DOHH2 (cell line): ENCODE results near the gene NLGN2.

ENCODE experiments used
- H3F3A ChIP-seq: fragments of 200-600 bp; sonication (generic), shearing (Covaris generic); 2 replicates; pipeline ENCODE4 v1.6.0; 2016; ENCODE audit warnings: antibody characterized with exemption, mild to moderate bottlenecking; ENCODE audit not compliant: control insufficient read depth, insufficient read depth
- H3K27ac ChIP-seq: fragments of 200-600 bp; sonication (generic); 2 replicates; pipeline ENCODE4 v1.5.1; 2014; ENCODE audit warnings: low read depth, mild to moderate bottlenecking, low read length, moderate library complexity
- H3K27me3 ChIP-seq: fragments of 200-600 bp; sonication (generic); 2 replicates; pipeline ENCODE4 v1.6.1; 2014; ENCODE audit warnings: mild to moderate bottlenecking, low read length, mixed read lengths; ENCODE audit not compliant: control insufficient read depth
- H3K36me3 ChIP-seq: fragments of 200-600 bp; sonication (generic); 2 replicates; pipeline ENCODE4 v1.6.1; 2014; ENCODE audit warnings: mild to moderate bottlenecking, low read length, moderate library complexity, mixed read lengths; ENCODE audit not compliant: control insufficient read depth
- H3K4me1 ChIP-seq: fragments of 200-600 bp; sonication (generic); 2 replicates; pipeline ENCODE4 v1.6.1; 2014; ENCODE audit warnings: mild to moderate bottlenecking, low read length, mixed read lengths; ENCODE audit not compliant: control insufficient read depth
- H3K4me2 ChIP-seq: fragments of 200-600 bp; sonication (generic); 2 replicates; pipeline ENCODE4 v1.6.0; 2014; ENCODE audit warnings: mild to moderate bottlenecking, low read length, moderate library complexity
- H3K4me3 ChIP-seq: fragments of 200-600 bp; sonication (generic); 2 replicates; pipeline ENCODE4 v1.5.1; 2014; ENCODE audit warnings: mild to moderate bottlenecking, low read length, mixed read lengths
- H3K79me2 ChIP-seq: fragments of 200-600 bp; sonication (generic); 2 replicates; pipeline ENCODE4 v1.6.1; 2014; ENCODE audit warnings: mild to moderate bottlenecking, low read length, mixed read lengths; ENCODE audit not compliant: control insufficient read depth
- H3K9me2 ChIP-seq: fragments of 200-600 bp; sonication (generic); replicated peaks from 2 replicates; pipeline ENCODE4 v1.6.1; 2014; ENCODE audit warnings: mild to moderate bottlenecking, low read length, mixed read lengths; ENCODE audit not compliant: control insufficient read depth
- H3K9me3 ChIP-seq: fragments of 200-600 bp; sonication (generic); 2 replicates; pipeline ENCODE4 v1.6.1; 2014; ENCODE audit warnings: antibody characterized with exemption, low read length, mixed read lengths; ENCODE audit not compliant: control insufficient read depth, insufficient read depth
- H4K20me1 ChIP-seq: fragments of 200-600 bp; sonication (generic); 2 replicates; pipeline ENCODE4 v1.6.0; 2014; ENCODE audit warnings: low read depth, mild to moderate bottlenecking, antibody characterized with exemption, low read length, moderate library complexity; ENCODE audit not compliant: control insufficient read depth, insufficient read depth
- EZH2phosphoT487 ChIP-seq: fragments of 200-600 bp; sonication (generic); IDR thresholded peaks from 2 replicates; pipeline ENCODE4 v1.6.1; 2017; ENCODE audit warnings: borderline replicate concordance, mild to moderate bottlenecking, antibody characterized with exemption, low read length, moderate library complexity, mixed read lengths
- TF ChIP-seq, protein P1 (sequence below): fragments of 200-600 bp; sonication (generic); IDR thresholded peaks from one replicate; pipeline ENCODE4 v1.5.1; 2014; ENCODE audit warnings: antibody characterized with exemption, mild to moderate bottlenecking, low read depth, low read length; ENCODE audit not compliant: poor library complexity, severe bottlenecking

Gene NLGN2

DNA sequence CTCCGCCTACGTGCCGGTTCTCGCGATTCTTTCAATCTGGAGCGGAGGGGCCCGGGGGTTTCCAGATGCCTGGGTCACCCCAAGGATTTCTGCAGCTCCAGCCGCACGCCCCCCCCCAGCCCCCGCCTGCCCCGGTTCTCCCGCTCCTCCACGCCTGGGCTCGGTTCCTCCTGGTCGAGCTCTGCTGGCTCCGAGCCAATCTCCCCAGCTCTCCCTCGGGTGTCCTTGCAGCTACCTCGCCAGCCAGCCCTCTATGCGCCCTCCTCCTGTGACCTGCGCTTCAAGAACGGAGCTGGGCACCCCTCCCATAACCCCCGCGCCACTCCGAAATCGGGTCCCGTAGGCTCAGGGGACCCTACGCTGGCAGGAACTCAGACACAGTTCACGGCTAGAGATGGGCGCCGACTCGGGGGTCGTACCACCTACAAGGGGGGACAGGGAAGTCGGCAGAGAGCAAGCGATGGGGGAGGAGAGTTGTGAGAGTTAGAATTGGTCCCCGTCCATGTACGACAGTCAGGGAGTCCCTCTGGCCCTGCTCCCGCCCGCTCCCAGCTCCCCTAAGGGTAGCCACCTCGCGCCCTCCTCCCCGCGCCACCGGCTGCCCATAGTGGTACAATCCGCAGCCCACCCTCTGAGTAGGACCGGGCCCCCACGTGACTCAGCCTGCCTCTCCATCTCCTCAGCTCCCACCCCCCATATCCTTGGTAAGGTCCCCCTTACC, 32.6 kb downstream of the NLGN2 start:
- Histone ChIP-seq H4K20me1 (peaks cover 5% of the 10 kb centered on the region; the same call in 1 of the 2 replicates), H3K27me3 (peaks cover 53% of the 10 kb centered on the region), H3K9me3 (no peaks in the 10 kb centered on the region)

DNA sequence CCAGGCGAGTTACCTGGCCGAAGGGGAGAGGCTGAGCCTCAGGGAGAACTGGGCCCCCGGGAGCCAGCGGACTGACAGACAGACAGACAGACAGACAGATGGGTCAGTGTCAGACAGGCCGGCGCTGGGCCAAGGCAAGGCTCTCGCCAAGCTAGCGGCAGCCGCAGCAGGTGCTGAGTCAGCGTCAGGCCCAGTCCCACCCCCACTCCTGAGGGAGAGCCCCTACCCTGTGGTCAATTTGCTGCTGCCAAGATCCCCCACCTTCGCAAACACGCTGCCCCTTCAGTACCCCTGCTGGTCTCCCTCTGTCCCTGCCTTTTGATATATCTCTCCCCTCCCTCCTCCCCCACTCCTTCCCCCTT, 33.2 kb downstream of the NLGN2 start:
- Histone ChIP-seq H3K4me3 (peak overlapping the region; percentile 68), H3F3A (no peaks in the 10 kb centered on the region), H3K9me2 (no peaks in the 10 kb centered on the region), H3K9me3 (no peaks in the 10 kb centered on the region), H3K27ac (no peak overlapping the region), H3K36me3 (no peaks in the 10 kb centered on the region), H4K20me1 (peaks cover 5% of the 10 kb centered on the region; the same call in 1 of the 2 replicates), H3K4me1 (peaks cover 61% of the 10 kb centered on the region), H3K4me2 (peak overlapping the region; percentile 94), H3K79me2 (peaks cover 10% of the 10 kb centered on the region), H3K27me3 (peaks cover 59% of the 10 kb centered on the region)
- TF ChIP-seq, protein P1, sequence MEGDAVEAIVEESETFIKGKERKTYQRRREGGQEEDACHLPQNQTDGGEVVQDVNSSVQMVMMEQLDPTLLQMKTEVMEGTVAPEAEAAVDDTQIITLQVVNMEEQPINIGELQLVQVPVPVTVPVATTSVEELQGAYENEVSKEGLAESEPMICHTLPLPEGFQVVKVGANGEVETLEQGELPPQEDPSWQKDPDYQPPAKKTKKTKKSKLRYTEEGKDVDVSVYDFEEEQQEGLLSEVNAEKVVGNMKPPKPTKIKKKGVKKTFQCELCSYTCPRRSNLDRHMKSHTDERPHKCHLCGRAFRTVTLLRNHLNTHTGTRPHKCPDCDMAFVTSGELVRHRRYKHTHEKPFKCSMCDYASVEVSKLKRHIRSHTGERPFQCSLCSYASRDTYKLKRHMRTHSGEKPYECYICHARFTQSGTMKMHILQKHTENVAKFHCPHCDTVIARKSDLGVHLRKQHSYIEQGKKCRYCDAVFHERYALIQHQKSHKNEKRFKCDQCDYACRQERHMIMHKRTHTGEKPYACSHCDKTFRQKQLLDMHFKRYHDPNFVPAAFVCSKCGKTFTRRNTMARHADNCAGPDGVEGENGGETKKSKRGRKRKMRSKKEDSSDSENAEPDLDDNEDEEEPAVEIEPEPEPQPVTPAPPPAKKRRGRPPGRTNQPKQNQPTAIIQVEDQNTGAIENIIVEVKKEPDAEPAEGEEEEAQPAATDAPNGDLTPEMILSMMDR, result peak; percentile 9
- no peak for TF ChIP-seq EZH2phosphoT487

More for the DNA sequence above, 32.6 kb downstream of the NLGN2 start:
- peaks cover 10% of the 10 kb centered on the region for H3K79me2 ChIP-seq
- peaks cover 57% of the 10 kb centered on the region for H3K4me1 ChIP-seq
- H3K36me3 ChIP-seq, result no peaks in the 10 kb centered on the region
- no peaks in the 10 kb centered on the region for H3K9me2 ChIP-seq
- no peak overlapping the region for H3K27ac ChIP-seq
- H3F3A ChIP-seq, result no peaks in the 10 kb centered on the region
- H3K4me2 ChIP-seq, result peak overlapping the region; percentile 94
- peak overlapping the region; percentile 68 for H3K4me3 ChIP-seq
- TF ChIP-seq, protein P1, result no peak
- no peak for TF ChIP-seq EZH2phosphoT487

DNA sequence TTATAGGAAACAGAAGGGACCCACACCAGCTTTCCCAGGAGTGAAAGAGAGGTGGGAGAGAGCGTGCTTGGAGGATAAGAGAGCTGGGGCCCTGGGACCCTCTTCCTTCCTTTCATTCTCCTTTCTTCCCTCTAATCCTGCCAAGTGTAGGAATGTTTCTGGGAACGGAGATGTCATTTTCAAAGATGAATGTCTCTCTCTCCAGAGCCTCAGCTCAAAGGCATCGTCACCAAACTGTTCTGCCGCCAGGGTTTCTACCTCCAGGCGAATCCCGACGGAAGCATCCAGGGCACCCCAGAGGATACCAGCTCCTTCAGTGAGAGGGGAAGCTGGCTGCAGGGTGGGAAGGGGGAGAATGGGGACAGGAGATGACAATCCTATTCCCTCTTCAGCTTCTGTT, 33.6 kb downstream of the NLGN2 start:
- H3K27ac ChIP-seq, result no peak overlapping the region
- peaks cover 63% of the 10 kb centered on the region for H3K27me3 ChIP-seq
- no peaks in the 10 kb centered on the region for H3K9me2 ChIP-seq
- H3K4me2 ChIP-seq, result peak overlapping the region; percentile 94; the same call in 1 of the 2 replicates
- peaks cover 59% of the 10 kb centered on the region for H3K4me1 ChIP-seq
- peaks cover 5% of the 10 kb centered on the region; the same call in 1 of the 2 replicates for H4K20me1 ChIP-seq
- H3K79me2 ChIP-seq, result peaks cover 6% of the 10 kb centered on the region
- H3K36me3 ChIP-seq, result no peaks in the 10 kb centered on the region
- no peaks in the 10 kb centered on the region for H3K9me3 ChIP-seq
- no peaks in the 10 kb centered on the region for H3F3A ChIP-seq
- peak overlapping the region; percentile 68; the same call in 1 of the 2 replicates for H3K4me3 ChIP-seq
- TF ChIP-seq EZH2phosphoT487, result no peak
- TF ChIP-seq, protein P1, result no peak
